Measurements from ENCODE around the gene IGF1. TPM values are rescaled to one million over a fixed set of nuclear protein-coding genes. Genes with fewer than 3 reads are reported as not detected.

IGF1 gene
- polyA plus RNA-seq, 4 donors, result 4.1 to 10.4 (median 5.6) TPM

GRCh38 chr12:102433304-102433703 lies 47.1 kb downstream of the IGF1 start:
- DNase-seq (ENCODE audit: low read depth in 4 of 4, low spot score in 2 of 4), result no peak

- no peak for DNase-seq (ENCODE audit: low read depth in 4 of 4, low spot score in 2 of 4)
These were observed 49.7 kb downstream of the IGF1 start for GRCh38 chr12:102430661-102431060.

GRCh38 chr12:102429211-102430154 lies 50.9 kb downstream of the IGF1 start:
- no peak for DNase-seq (ENCODE audit: low read depth in 4 of 4, low spot score in 2 of 4)

- DNase-seq (ENCODE audit: low read depth in 4 of 4, low spot score in 2 of 4), result peak in 3 of 4 donors; percentile 40 to 49 (median 45)
These were observed 52.8 kb downstream of the IGF1 start for GRCh38 chr12:102427543-102427941.

GRCh38 chr12:102426599-102427542 lies 53.5 kb downstream of the IGF1 start:
- DNase-seq (ENCODE audit: low read depth in 4 of 4, low spot score in 2 of 4), result no peak

GRCh38 chr12:102425109-102426039 lies 55.0 kb downstream of the IGF1 start:
- no peak for DNase-seq (ENCODE audit: low read depth in 4 of 4, low spot score in 2 of 4)

- no peak for DNase-seq (ENCODE audit: low read depth in 4 of 4, low spot score in 2 of 4)
These were observed 56.9 kb downstream of the IGF1 start for GRCh38 chr12:102423462-102423861.

GRCh38 chr12:102421802-102422583 lies 58.4 kb downstream of the IGF1 start:
- DNase-seq (ENCODE audit: low read depth in 4 of 4, low spot score in 2 of 4), result no peak

GRCh38 chr12:102419094-102419764 lies 61.1 kb downstream of the IGF1 start:
- no peak for DNase-seq (ENCODE audit: low read depth in 4 of 4, low spot score in 2 of 4)

GRCh38 chr12:102417055-102417454 lies 63.3 kb downstream of the IGF1 start:
- DNase-seq (ENCODE audit: low read depth in 4 of 4, low spot score in 2 of 4), result no peak

GRCh38 chr12:102415515-102415914 lies 64.8 kb downstream of the IGF1 start:
- no peak for DNase-seq (ENCODE audit: low read depth in 4 of 4, low spot score in 2 of 4)

- DNase-seq (ENCODE audit: low read depth in 4 of 4, low spot score in 2 of 4), result no peak
These were observed 67.0 kb downstream of the IGF1 start for GRCh38 chr12:102413396-102413795.

GRCh38 chr12:102410511-102410910 lies 69.9 kb downstream of the IGF1 start:
- no peak for DNase-seq (ENCODE audit: low read depth in 4 of 4, low spot score in 2 of 4)

GRCh38 chr12:102408487-102409297 lies 71.7 kb downstream of the IGF1 start:
- DNase-seq (ENCODE audit: low read depth in 4 of 4, low spot score in 2 of 4), result no peak

GRCh38 chr12:102407776-102408486 lies 72.4 kb downstream of the IGF1 start:
- no peak for DNase-seq (ENCODE audit: low read depth in 4 of 4, low spot score in 2 of 4)

GRCh38 chr12:102406033-102406584 lies 74.3 kb downstream of the IGF1 start:
- DNase-seq (ENCODE audit: low read depth in 4 of 4, low spot score in 2 of 4), result peak in 3 of 4 donors; percentile 40 to 41 (median 41)

- no peak for DNase-seq (ENCODE audit: low read depth in 4 of 4, low spot score in 2 of 4)
These were observed 79.3 kb downstream of the IGF1 start for GRCh38 chr12:102401087-102401486.

Measured in left renal cortex interstitium (tissue), 4 donors.